ENCODE data around the gene KLHL30.
"Not testable (repeated sequence)": the region's sequence is repeated elsewhere in the genome, so short reads cannot be mapped to it uniquely, and the experiment has no call there.

The KLHL30 gene

GRCh38 chr2:238163481-238164198 is 25.2 kb downstream of the KLHL30 start:
- peak; percentile 15 for DNase-seq (ENCODE audit: low read depth)

- no peak for DNase-seq (ENCODE audit: low read depth)
Observed at GRCh38 chr2:238164906-238165287, 26.4 kb downstream of the KLHL30 start.

GRCh38 chr2:238165288-238165921 is 26.9 kb downstream of the KLHL30 start:
- DNase-seq (ENCODE audit: low read depth): no peak

- DNase-seq (ENCODE audit: low read depth): no peak
Observed at GRCh38 chr2:238166391-238167343, 28.2 kb downstream of the KLHL30 start.

GRCh38 chr2:238167344-238167715 is 28.9 kb downstream of the KLHL30 start:
- no peak for DNase-seq (ENCODE audit: low read depth)

GRCh38 chr2:238167761-238168160 is 29.3 kb downstream of the KLHL30 start:
- peak; percentile 49 for DNase-seq (ENCODE audit: low read depth)

- no peak for DNase-seq (ENCODE audit: low read depth)
Observed at GRCh38 chr2:238168196-238169047, 30.0 kb downstream of the KLHL30 start.

GRCh38 chr2:238169048-238169707 is 30.7 kb downstream of the KLHL30 start:
- peak; percentile 96 for DNase-seq (ENCODE audit: low read depth)

- peak; percentile 98 for DNase-seq (ENCODE audit: low read depth)
Observed at GRCh38 chr2:238169708-238170251, 31.3 kb downstream of the KLHL30 start.

- DNase-seq (ENCODE audit: low read depth): no peak
Observed at GRCh38 chr2:238170386-238171071, 32.1 kb downstream of the KLHL30 start.

GRCh38 chr2:238171072-238171431 is 32.6 kb downstream of the KLHL30 start:
- DNase-seq (ENCODE audit: low read depth): not testable (repeated sequence)

- no peak for DNase-seq (ENCODE audit: low read depth)
Observed at GRCh38 chr2:238171575-238172187, 33.2 kb downstream of the KLHL30 start.

- no peak for DNase-seq (ENCODE audit: low read depth)
Observed at GRCh38 chr2:238172439-238172838, 34.0 kb downstream of the KLHL30 start.

GRCh38 chr2:238173692-238174091 is 35.2 kb downstream of the KLHL30 start:
- no peak for DNase-seq (ENCODE audit: low read depth)

- no peak for DNase-seq (ENCODE audit: low read depth)
Observed at GRCh38 chr2:238174291-238174690, 35.8 kb downstream of the KLHL30 start.

GRCh38 chr2:238174701-238175100 is 36.2 kb downstream of the KLHL30 start:
- no peak for DNase-seq (ENCODE audit: low read depth)

- peak; percentile 19 for DNase-seq (ENCODE audit: low read depth)
Observed at GRCh38 chr2:238176613-238177012, 38.1 kb downstream of the KLHL30 start.

GRCh38 chr2:238180554-238180953 is 42.1 kb downstream of the KLHL30 start:
- DNase-seq (ENCODE audit: low read depth): no peak

GRCh38 chr2:238182362-238182761 is 43.9 kb downstream of the KLHL30 start:
- DNase-seq (ENCODE audit: low read depth): no peak

GRCh38 chr2:238183821-238184220 is 45.4 kb downstream of the KLHL30 start:
- no peak for DNase-seq (ENCODE audit: low read depth)

All from EH (cell line).